SJSA1 (cell line): ENCODE measurements around the gene MICB. TPM values are rescaled to one million over a fixed set of nuclear protein-coding genes. Genes with fewer than 3 reads are reported as not detected.

Source experiments
- DNase-seq, 2 experiments: peaks; one replicate each; pipeline ENCODE4 v3.0.0-alpha.2; 2015 to 2020; ENCODE audit warnings: low spot score in 2 of 2, low read depth in 1 of 2
- H3K27ac ChIP-seq: fragments of 250-450 bp; sonication (Bioruptor Pico); 2 replicates; pipeline ENCODE4 v1.5.1; 2020; ENCODE audit warnings: mild to moderate bottlenecking, moderate library complexity
- H3K27me3 ChIP-seq: fragments of 250-450 bp; sonication (Bioruptor Pico); replicated peaks from 2 replicates; pipeline ENCODE4 v1.5.1; 2020; ENCODE audit warnings: mild to moderate bottlenecking, moderate library complexity
- H3K36me3 ChIP-seq: fragments of 250-450 bp; sonication (Bioruptor Pico); 2 replicates; pipeline ENCODE4 v1.5.1; 2020; ENCODE audit warnings: mild to moderate bottlenecking
- H3K4me1 ChIP-seq: fragments of 250-450 bp; sonication (Bioruptor Pico); replicated peaks from 2 replicates; pipeline ENCODE4 v1.6.1; 2021; ENCODE audit warnings: mild to moderate bottlenecking
- H3K4me3 ChIP-seq: fragments of 250-450 bp; sonication (Bioruptor Pico); 2 replicates; pipeline ENCODE4 v1.5.1; 2020; ENCODE audit warnings: mild to moderate bottlenecking
- H3K9me3 ChIP-seq: fragments of 250-450 bp; sonication (Bioruptor Pico); replicated peaks from 2 replicates; pipeline ENCODE4 v1.5.1; 2020; ENCODE audit warnings: mild to moderate bottlenecking
- total RNA-seq: library from RNA; depleted of rRNA; stranded (reverse); fragments of >200 nt; shearing (Covaris generic); gene quantifications from 2 replicates; pipeline ENCODE4 v1.2.3, GENCODE V29; 2014; rRNA removed

The MICB gene
- total RNA-seq, 1 experiment from 2014 or later: 60.0 TPM

GRCh38 chr6:31560697-31561058 is 62.7 kb downstream of the MICB start:
- Histone ChIP-seq H3K36me3 (peaks cover 34% of the 10 kb centered on the region), H3K27me3 (no peaks in the 10 kb centered on the region), H3K4me3 (no peak overlapping the region), H3K27ac (peak overlapping the region; percentile 77), H3K4me1 (peaks cover 39% of the 10 kb centered on the region), H3K9me3 (no peaks in the 10 kb centered on the region)
- no peak for DNase-seq

Other genes with a start within 250 kb of the MICB start
- 768 and 818 TPM in 2 replicates for gene HLA-C, start 226.1 kb upstream of the MICB start, total RNA-seq
- gene HLA-B, start 141.0 kb upstream of the MICB start, total RNA-seq: 3,537 and 4,578 TPM in 2 replicates
- gene MICA, start 94.5 kb upstream of the MICB start, total RNA-seq: 36.1 and 41.7 TPM in 2 replicates
- not detected in 2 replicates for gene MCCD1, start 30.8 kb downstream of the MICB start, total RNA-seq
- gene DDX39B, start 43.9 kb downstream of the MICB start, total RNA-seq: 399 and 467 TPM in 2 replicates
- 0.13 TPM in 1 of 2 replicates, not detected in the other for gene ATP6V1G2, start 48.5 kb downstream of the MICB start, total RNA-seq
- 21.0 and 22.3 TPM in 2 replicates for gene NFKBIL1, start 49.5 kb downstream of the MICB start, total RNA-seq
- gene LTA, start 74.1 kb downstream of the MICB start, total RNA-seq: not detected in 2 replicates
- gene TNF, start 77.4 kb downstream of the MICB start, total RNA-seq: not detected in 2 replicates
- not detected in 2 replicates for gene LTB, start 84.3 kb downstream of the MICB start, total RNA-seq
- gene LST1, start 88.1 kb downstream of the MICB start, total RNA-seq: not detected in 2 replicates
- not detected in 2 replicates for gene NCR3, start 94.9 kb downstream of the MICB start, total RNA-seq
- not detected in 2 replicates for gene AIF1, start 117.1 kb downstream of the MICB start, total RNA-seq
- 36.1 and 68.6 TPM in 2 replicates for gene PRRC2A, start 122.6 kb downstream of the MICB start, total RNA-seq
- gene BAG6, start 154.5 kb downstream of the MICB start, total RNA-seq: 187 and 208 TPM in 2 replicates
- 0.75 and 1.1 TPM in 2 replicates for gene APOM, start 157.7 kb downstream of the MICB start, total RNA-seq
- 21.1 and 23.7 TPM in 2 replicates for gene C6orf47, start 162.6 kb downstream of the MICB start, total RNA-seq
- gene GPANK1, start 166.9 kb downstream of the MICB start, total RNA-seq: 8.0 and 13.5 TPM in 2 replicates
- gene CSNK2B, start 167.9 kb downstream of the MICB start, total RNA-seq: 270 and 293 TPM in 2 replicates
- gene LY6G5B, start 171.8 kb downstream of the MICB start, total RNA-seq: 0.19 and 1.6 TPM in 2 replicates
- 1.6 TPM in 1 of 2 replicates, not detected in the other for gene LY6G5C, start 182.9 kb downstream of the MICB start, total RNA-seq
- 37.6 and 47.5 TPM in 2 replicates for gene ABHD16A, start 205.2 kb downstream of the MICB start, total RNA-seq
- not detected in 2 replicates for gene LY6G6F, start 208.7 kb downstream of the MICB start, total RNA-seq
- gene LY6G6D, start 217.2 kb downstream of the MICB start, total RNA-seq: not detected in 2 replicates
- gene LY6G6C, start 223.6 kb downstream of the MICB start, total RNA-seq: not detected in 2 replicates
- gene MPIG6B, start 225.2 kb downstream of the MICB start, total RNA-seq: not detected in 2 replicates
- gene DDAH2, start 231.2 kb downstream of the MICB start, total RNA-seq: 80.0 and 128 TPM in 2 replicates
- gene CLIC1, start 238.4 kb downstream of the MICB start, total RNA-seq: 1,071 and 1,205 TPM in 2 replicates
- gene MSH5, start 241.9 kb downstream of the MICB start, total RNA-seq: 3.9 and 16.7 TPM in 2 replicates